MM.1S (cell line): ENCODE results near the gene MRE11.

Source experiments
- DNase-seq: peaks from one replicate; pipeline ENCODE4 v3.0.0-alpha.2; 2015
- H2AFZ ChIP-seq: fragments of 300-600 bp; sonication (generic); 2 replicates; pipeline ENCODE4 v1.6.0; 2016; ENCODE audit warnings: antibody characterized with exemption, low read length
- H3F3A ChIP-seq: fragments of 300-600 bp; sonication (generic); 2 replicates; pipeline ENCODE4 v1.6.1; 2016; ENCODE audit warnings: mild to moderate bottlenecking, antibody characterized with exemption, low read length, moderate library complexity, mixed read lengths; ENCODE audit not compliant: insufficient read depth
- H3K27ac ChIP-seq: fragments of 300-600 bp; sonication (generic); 2 replicates; pipeline ENCODE4 v1.5.1; 2016; ENCODE audit warnings: mild to moderate bottlenecking, low read length
- H3K27me3 ChIP-seq: fragments of 300-600 bp; sonication (generic); replicated peaks from 2 replicates; pipeline ENCODE4 v1.6.0; 2016; ENCODE audit warnings: low read length; ENCODE audit not compliant: insufficient read depth
- H3K36me3 ChIP-seq: fragments of 300-600 bp; sonication (generic); replicated peaks from 2 replicates; pipeline ENCODE4 v1.6.1; 2016; ENCODE audit warnings: mild to moderate bottlenecking, low read length, mixed read lengths; ENCODE audit not compliant: insufficient read depth
- H3K4me1 ChIP-seq: fragments of 300-600 bp; sonication (generic); 2 replicates; pipeline ENCODE4 v1.6.1; 2016; ENCODE audit warnings: low read length, mixed read lengths
- H3K4me2 ChIP-seq: fragments of 300-600 bp; sonication (generic); 2 replicates; pipeline ENCODE4 v1.6.0; 2016; ENCODE audit warnings: low read depth, low read length
- H3K4me3 ChIP-seq: fragments of 300-600 bp; sonication (generic); 2 replicates; pipeline ENCODE4 v1.5.1; 2016; ENCODE audit warnings: low read length, mixed read lengths
- H3K79me2 ChIP-seq: fragments of 300-600 bp; sonication (generic); 2 replicates; pipeline ENCODE4 v1.6.1; 2016; ENCODE audit warnings: mixed run types, low read length, mixed read lengths
- H3K9ac ChIP-seq: fragments of 300-600 bp; sonication (generic); 2 replicates; pipeline ENCODE4 v1.6.1; 2016; ENCODE audit warnings: low read length, mixed read lengths
- H3K9me2 ChIP-seq: fragments of 300-600 bp; sonication (generic); replicated peaks from 2 replicates; pipeline ENCODE4 v1.6.1; 2016; ENCODE audit warnings: mild to moderate bottlenecking, low read length, mixed read lengths; ENCODE audit not compliant: insufficient read depth
- H3K9me3 ChIP-seq: fragments of 300-600 bp; sonication (generic); replicated peaks from 2 replicates; pipeline ENCODE4 v1.6.1; 2016; ENCODE audit warnings: mild to moderate bottlenecking, low read length, mixed read lengths; ENCODE audit not compliant: insufficient read depth
- H4K20me1 ChIP-seq: fragments of 300-600 bp; sonication (generic); 2 replicates; pipeline ENCODE4 v1.6.1; 2016; ENCODE audit warnings: mild to moderate bottlenecking, low read length, moderate library complexity, mixed read lengths; ENCODE audit not compliant: insufficient read depth
- CTCF ChIP-seq: fragments of 300-600 bp; sonication (generic); IDR thresholded peaks from 2 replicates; pipeline ENCODE4 v1.5.1; 2016; ENCODE audit warnings: antibody characterized with exemption, low read length, mixed read lengths
- EZH2 ChIP-seq: fragments of 300-600 bp; sonication (generic); optimal IDR thresholded peaks from 2 replicates; pipeline ENCODE3; 2017; ENCODE audit warnings: low read depth, mild to moderate bottlenecking, antibody characterized with exemption, low read length, mixed read lengths
- EZH2phosphoT487 ChIP-seq: fragments of 300-600 bp; sonication (generic); IDR thresholded peaks from 2 replicates; pipeline ENCODE4 v1.6.1; 2018; ENCODE audit warnings: antibody characterized with exemption, low read length

Gene MRE11

GRCh38 chr11:94450048-94450447, 43.6 kb downstream of the MRE11 start:
- no peaks in the 10 kb centered on the region for H3K9me2 ChIP-seq
- no peak overlapping the region for H3K4me3 ChIP-seq
- H3K27ac ChIP-seq, result no peak overlapping the region
- no peak for DNase-seq
- TF ChIP-seq EZH2 (no peak), CTCF (no peak), EZH2phosphoT487 (no peak)
- no peaks in the 10 kb centered on the region for H3K9me3 ChIP-seq
- H3F3A ChIP-seq, result no peaks in the 10 kb centered on the region
- H3K4me1 ChIP-seq, result no peaks in the 10 kb centered on the region
- no peaks in the 10 kb centered on the region for H3K79me2 ChIP-seq
- no peaks in the 10 kb centered on the region for H3K27me3 ChIP-seq
- no peaks in the 10 kb centered on the region for H4K20me1 ChIP-seq
- no peak overlapping the region for H3K4me2 ChIP-seq
- H3K9ac ChIP-seq, result no peak overlapping the region
- no peak overlapping the region for H2AFZ ChIP-seq
- no peaks in the 10 kb centered on the region for H3K36me3 ChIP-seq

- Histone ChIP-seq H3K9me3 (no peaks in the 10 kb centered on the region), H3K79me2 (no peaks in the 10 kb centered on the region), H2AFZ (no peak overlapping the region), H3K36me3 (no peaks in the 10 kb centered on the region), H4K20me1 (no peaks in the 10 kb centered on the region), H3F3A (no peaks in the 10 kb centered on the region), H3K9me2 (no peaks in the 10 kb centered on the region), H3K27ac (no peak overlapping the region), H3K27me3 (no peaks in the 10 kb centered on the region), H3K4me2 (no peak overlapping the region), H3K4me3 (no peak overlapping the region), H3K9ac (no peak overlapping the region), H3K4me1 (no peaks in the 10 kb centered on the region)
- DNase-seq, result no peak
- TF ChIP-seq EZH2phosphoT487, result no peak
- TF ChIP-seq CTCF, result no peak
- TF ChIP-seq EZH2, result no peak
Observed at GRCh38 chr11:94449437-94449836, 44.2 kb downstream of the MRE11 start.

GRCh38 chr11:94449029-94449428, 44.6 kb downstream of the MRE11 start:
- H3K4me1 ChIP-seq, result no peaks in the 10 kb centered on the region
- no peak for DNase-seq
- H3F3A ChIP-seq, result no peaks in the 10 kb centered on the region
- no peaks in the 10 kb centered on the region for H4K20me1 ChIP-seq
- H3K9me2 ChIP-seq, result no peaks in the 10 kb centered on the region
- no peaks in the 10 kb centered on the region for H3K36me3 ChIP-seq
- H3K27me3 ChIP-seq, result no peaks in the 10 kb centered on the region
- no peak overlapping the region for H3K27ac ChIP-seq
- H3K79me2 ChIP-seq, result no peaks in the 10 kb centered on the region
- H3K9me3 ChIP-seq, result no peaks in the 10 kb centered on the region
- H3K4me3 ChIP-seq, result no peak overlapping the region
- no peak overlapping the region for H3K4me2 ChIP-seq
- H2AFZ ChIP-seq, result no peak overlapping the region
- H3K9ac ChIP-seq, result no peak overlapping the region
- TF ChIP-seq EZH2phosphoT487 (no peak), EZH2 (no peak), CTCF (no peak)

GRCh38 chr11:94447149-94447548, 46.5 kb downstream of the MRE11 start:
- no peaks in the 10 kb centered on the region for H3K9me3 ChIP-seq
- H3K4me1 ChIP-seq, result no peaks in the 10 kb centered on the region
- no peak overlapping the region for H3K9ac ChIP-seq
- no peak overlapping the region for H3K27ac ChIP-seq
- H3K4me2 ChIP-seq, result no peak overlapping the region
- H3F3A ChIP-seq, result no peaks in the 10 kb centered on the region
- H3K4me3 ChIP-seq, result no peak overlapping the region
- no peaks in the 10 kb centered on the region for H3K9me2 ChIP-seq
- H3K79me2 ChIP-seq, result no peaks in the 10 kb centered on the region
- no peaks in the 10 kb centered on the region for H4K20me1 ChIP-seq
- H3K36me3 ChIP-seq, result no peaks in the 10 kb centered on the region
- TF ChIP-seq CTCF, result no peak
- no peak for TF ChIP-seq EZH2phosphoT487
- TF ChIP-seq EZH2, result no peak
- H2AFZ ChIP-seq, result no peak overlapping the region
- no peaks in the 10 kb centered on the region for H3K27me3 ChIP-seq
- no peak for DNase-seq
